GM19025 (cell line): ENCODE data around the gene TPM4.
"Not testable (repeated sequence)": the region's sequence is repeated elsewhere in the genome, so short reads cannot be mapped to it uniquely, and the experiment has no call there.

ENCODE experiments used
- ATAC-seq: cut with Tn5 transposase; IDR thresholded peaks from one replicate; pipeline ENCODE4 v1.9.1; 2021; ENCODE audit warnings: mild to moderate bottlenecking, low read depth, moderate library complexity; ENCODE audit not compliant: unreplicated experiment

The TPM4 gene

GRCh38 chr19:16076154-16076957 lies at the start of gene TPM4:
TSS of gene TPM4 (plus strand) at chr19:16076495. CDS start at chr19:16076566, 71 bp downstream.
- peak; percentile 60 for ATAC-seq

- ATAC-seq: no peak
These were observed 49.5 kb upstream of the TPM4 start for GRCh38 chr19:16026756-16027155.

GRCh38 chr19:16027528-16027927 lies 48.8 kb upstream of the TPM4 start:
- ATAC-seq: no peak

- ATAC-seq: not testable (repeated sequence)
These were observed 46.1 kb upstream of the TPM4 start for GRCh38 chr19:16030155-16030554.

DNA sequence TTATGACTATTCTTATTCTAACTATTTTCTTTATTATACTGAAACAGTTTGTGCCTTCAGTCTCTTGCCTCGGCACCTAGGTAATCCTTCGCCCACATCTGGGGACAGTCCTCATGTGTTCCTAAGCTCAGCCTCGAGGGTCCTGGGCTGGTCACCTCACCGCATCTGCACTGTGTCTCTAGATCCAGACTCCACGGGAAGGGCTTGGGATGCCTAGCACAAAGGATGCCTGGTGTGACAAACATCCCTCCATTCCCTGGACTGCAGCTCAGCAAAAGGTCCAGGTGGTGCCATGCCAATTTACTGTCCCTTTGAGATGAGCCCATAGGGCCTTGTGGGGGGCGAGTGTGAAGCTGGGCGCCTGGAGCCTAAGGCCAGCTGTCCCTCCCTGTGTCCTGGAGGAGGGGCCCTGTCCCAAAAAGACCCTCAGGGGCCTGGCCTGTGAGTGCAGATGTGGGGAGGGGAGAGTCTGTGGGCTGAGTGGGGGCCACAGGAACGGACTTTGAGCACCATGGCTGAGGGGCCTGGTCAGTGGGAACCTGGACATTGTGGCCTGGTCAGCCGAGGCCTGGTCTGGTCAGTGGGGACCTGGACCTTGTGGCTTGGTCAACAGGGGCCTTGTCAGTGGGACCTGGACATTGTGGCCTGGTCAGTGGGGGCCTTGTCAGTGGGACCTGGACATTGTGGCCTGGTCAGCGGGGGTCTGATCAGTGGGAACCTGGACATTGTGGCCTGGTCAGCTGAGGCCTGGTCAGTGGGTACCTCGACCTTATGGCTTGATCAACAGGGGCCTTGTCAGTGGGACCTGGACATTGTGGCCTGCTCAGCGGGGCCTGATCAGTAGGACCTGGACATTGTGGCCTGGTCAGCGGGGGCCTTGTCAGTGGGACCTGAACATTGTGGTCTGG lies 45.1 kb upstream of the TPM4 start:
- ATAC-seq: no peak

DNA sequence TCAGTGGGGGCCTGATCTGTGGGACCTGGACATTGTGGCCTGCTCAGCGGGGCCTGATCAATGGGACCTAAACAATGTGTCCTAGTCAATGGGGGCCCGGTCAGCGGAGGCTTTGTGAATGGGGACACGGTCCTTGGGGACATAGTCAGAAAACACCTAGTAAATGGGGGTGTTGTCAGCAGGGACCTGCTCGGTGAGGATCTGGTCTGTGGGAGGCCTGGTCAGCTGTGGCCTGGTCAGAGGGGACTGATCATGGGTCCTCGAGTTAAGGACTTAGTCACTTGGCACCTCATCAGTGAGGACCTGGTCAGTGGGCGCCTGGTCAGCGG lies 44.5 kb upstream of the TPM4 start:
- no peak for ATAC-seq

GRCh38 chr19:16032509-16033135 lies 43.7 kb upstream of the TPM4 start:
- no peak for ATAC-seq

DNA sequence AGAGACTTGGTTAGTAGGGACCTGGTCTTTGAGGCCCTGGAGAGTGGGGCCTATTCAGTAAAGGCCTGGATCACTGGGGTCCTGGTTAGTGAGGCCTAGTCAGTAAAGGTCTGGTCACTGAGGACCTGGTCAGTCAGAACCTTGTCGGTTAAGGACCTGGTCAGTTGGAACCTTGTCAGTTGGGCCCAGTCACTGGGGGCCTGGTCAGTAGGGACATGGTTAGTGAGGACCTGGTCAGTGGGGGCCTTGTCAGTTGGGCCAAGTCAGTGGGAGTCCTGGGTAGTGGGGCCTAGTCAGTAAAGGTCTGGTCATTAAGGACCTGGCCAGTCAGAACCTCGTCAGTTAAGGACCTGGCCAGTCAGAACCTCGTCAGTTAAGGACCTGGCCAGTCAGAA lies 43.2 kb upstream of the TPM4 start:
- ATAC-seq: no peak

GRCh38 chr19:16033721-16034120 lies 42.6 kb upstream of the TPM4 start:
- ATAC-seq: no peak

DNA sequence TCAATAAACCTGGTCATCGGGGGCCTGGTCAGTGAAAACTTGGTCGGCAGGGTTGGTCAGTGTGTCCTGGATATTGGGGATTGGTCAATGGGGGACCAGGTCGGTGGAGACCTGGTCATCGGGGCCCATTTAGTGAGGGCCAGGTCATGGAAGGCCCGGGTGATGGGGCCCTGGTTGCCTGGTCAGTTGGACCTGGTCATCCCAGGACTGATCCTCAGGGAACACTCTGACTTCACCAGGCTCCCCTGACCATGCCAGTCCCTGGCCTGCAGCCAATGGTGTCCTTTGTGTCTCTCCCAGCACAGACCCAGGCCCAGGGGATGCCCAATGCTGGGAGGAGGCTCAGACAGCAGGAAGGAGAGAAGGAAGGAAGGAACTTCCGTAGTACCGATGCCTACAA lies 42.1 kb upstream of the TPM4 start:
- no peak for ATAC-seq

DNA sequence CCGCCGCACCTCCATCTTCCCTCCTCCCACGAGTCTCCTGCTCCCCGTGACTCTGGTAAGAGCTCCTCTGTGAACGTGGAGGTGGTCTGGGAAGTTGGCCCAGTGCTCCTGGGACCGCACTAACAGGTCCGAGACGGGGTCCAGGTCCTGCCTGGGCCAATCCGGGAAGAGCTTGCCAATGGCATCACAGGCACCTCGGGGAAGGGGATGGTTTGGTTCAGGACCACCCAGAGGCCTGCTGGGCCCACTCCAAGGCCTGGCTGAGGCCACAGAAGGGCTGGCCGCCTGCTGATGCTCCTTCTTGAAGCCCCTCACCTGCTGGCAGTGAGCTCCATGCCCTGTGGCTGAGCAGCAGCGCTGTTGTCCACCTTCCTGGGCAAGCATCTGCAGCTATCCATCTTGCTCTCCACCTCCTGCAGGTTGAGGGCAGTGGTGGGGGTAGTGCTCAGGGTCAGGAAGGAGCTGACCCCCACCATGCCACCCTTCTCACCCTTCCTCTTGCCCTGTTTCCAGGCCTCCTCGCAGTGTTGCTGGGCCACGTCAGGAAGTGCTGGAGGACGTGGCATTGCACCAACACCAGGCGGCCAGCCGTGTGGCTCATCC lies 41.2 kb upstream of the TPM4 start:
- ATAC-seq: no peak

GRCh38 chr19:16035601-16036297 lies 40.5 kb upstream of the TPM4 start:
- no peak for ATAC-seq

DNA sequence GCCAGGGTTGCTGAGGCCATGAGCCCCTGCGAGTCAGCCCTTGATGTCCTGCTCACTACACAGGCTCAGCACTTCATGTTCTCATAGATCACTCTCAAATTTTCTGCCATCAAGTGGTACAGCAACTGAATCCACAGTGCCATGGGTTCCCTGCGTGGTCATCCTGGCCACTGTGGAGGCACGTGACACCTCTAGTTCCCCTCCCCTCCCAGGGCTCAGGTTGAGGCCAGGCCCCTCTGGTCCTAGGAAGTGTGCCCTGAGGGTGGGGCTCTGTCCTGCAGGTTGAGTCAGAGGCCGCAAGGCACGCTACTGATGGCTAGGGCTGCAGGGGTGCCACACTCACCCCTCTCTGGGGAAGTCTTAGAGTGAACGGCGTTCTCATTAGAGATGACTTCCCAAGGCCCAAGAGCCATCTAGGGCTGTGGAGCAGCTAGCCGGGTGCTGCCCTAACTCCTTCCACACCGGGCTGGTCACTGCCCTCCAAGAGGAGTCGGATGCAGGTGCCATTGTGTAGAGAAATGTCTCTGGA lies 39.8 kb upstream of the TPM4 start:
- ATAC-seq: no peak

- no peak for ATAC-seq
These were observed 39.4 kb upstream of the TPM4 start for GRCh38 chr19:16036941-16037340.

DNA sequence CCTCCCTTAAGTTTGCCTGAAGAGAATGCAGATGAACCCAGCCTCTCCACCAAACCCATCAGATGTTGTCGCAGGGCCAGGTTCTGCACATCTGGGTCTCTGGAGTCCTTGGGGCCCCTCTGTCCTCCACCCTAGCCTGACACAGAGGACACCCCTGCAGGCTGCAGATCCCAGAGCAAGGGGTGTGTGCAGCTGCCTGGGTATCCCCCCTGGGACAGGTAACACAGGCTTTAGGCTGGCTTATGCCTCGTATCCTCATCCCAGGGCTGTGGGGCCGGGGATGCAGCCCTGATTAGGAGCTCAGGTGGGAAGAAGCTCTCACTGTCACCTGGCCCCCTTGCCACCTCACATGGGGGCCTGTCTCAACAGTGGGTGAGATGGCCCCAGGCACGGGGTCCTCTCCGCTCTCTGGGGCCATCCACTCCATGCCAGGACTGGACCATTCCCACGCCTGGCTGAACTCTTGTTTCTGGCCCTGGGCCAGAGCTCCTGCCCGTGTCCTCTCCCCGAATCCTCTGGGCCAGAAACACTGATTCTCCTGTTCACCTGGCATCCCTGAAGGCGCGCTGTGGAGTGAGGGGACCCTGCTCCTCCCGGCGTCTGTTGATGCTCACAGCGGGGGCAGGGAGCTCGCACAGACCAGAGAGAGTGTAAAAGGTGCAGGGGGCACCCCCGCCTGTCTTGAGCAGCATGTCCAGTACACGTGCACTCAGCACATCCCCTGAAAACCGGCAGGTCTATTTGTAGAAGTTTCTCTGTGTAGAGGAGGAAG lies 38.7 kb upstream of the TPM4 start:
- no peak for ATAC-seq

GRCh38 chr19:16038196-16038695 lies 38.0 kb upstream of the TPM4 start:
- ATAC-seq: no peak

DNA sequence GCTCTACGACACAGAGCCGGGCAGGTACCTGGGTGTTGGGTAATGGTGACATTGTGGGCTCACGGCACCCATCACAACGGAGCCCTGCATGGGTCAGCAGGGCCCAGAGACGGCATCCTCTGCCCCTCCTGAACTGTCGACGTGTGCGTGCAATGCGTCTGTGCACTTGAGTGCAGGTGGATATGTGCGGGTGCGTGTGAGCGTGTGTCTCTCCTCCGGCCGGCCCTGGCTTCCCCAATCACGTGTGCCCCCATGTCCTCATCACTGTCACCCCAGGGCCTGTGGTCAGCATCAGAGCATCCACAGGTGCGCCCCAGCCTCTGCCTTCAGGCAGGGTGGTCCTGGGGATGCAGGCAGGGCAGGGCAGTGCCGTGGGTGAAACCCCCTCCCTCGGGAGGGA lies 37.2 kb upstream of the TPM4 start:
- ATAC-seq: no peak

GRCh38 chr19:16039545-16039944 lies 36.8 kb upstream of the TPM4 start:
- no peak for ATAC-seq

DNA sequence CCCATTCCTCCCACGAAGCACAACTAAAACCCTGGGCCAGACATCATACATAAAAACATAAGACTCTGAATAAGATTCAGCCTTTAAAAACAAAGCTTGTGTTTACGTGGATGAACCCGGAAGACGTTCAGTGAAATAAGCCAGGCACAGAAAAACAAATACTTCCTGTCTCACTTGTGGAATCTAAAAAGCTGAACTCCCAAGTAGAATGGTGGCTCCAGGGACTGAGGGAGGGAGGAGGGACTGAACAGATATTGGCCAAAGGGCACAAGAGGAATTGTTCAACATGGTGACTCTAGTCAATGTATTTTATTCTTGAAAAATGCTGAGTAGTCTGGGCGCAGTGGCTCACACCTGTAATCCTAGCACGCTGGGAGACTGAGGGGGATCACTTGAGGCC lies 35.7 kb upstream of the TPM4 start:
- no peak for ATAC-seq
